OCI-LY3 (cell line): ENCODE data around the gene FIG4.

Experiments
- EZH2phosphoT487 ChIP-seq: fragments of 200-600 bp; shearing (Covaris generic); IDR thresholded peaks from 2 replicates; pipeline ENCODE4 v1.6.1; 2018; ENCODE audit warnings: antibody characterized with exemption, mixed run types, low read depth
- TF ChIP-seq, protein P1 (sequence below): fragments of 200-600, 300-600 bp; sonication (generic); IDR thresholded peaks from 2 replicates; pipeline ENCODE4 v1.5.1; 2014; ENCODE audit warnings: antibody characterized with exemption, low read length, low read depth

DNA sequence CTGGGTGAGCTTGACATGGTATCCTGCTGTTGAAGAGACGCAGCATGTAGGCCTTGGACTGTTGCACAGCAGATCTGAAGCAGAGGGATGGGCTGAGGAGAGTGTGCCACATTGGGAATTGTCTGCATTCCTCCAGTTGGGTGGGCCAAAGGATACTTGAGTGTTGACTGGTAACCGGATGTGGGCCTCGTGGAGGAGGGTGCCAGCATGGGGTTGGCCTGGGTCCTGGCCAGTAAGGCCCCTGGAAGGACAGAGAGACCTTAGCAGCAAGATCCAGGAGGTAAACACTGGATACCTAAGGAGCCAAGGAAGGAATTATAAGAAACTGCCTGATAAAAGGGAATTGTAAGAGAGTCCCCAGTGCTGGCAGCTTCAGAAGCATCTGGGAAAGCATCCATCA lies 76.9 kb downstream of the FIG4 start:
- TF ChIP-seq, protein P1, sequence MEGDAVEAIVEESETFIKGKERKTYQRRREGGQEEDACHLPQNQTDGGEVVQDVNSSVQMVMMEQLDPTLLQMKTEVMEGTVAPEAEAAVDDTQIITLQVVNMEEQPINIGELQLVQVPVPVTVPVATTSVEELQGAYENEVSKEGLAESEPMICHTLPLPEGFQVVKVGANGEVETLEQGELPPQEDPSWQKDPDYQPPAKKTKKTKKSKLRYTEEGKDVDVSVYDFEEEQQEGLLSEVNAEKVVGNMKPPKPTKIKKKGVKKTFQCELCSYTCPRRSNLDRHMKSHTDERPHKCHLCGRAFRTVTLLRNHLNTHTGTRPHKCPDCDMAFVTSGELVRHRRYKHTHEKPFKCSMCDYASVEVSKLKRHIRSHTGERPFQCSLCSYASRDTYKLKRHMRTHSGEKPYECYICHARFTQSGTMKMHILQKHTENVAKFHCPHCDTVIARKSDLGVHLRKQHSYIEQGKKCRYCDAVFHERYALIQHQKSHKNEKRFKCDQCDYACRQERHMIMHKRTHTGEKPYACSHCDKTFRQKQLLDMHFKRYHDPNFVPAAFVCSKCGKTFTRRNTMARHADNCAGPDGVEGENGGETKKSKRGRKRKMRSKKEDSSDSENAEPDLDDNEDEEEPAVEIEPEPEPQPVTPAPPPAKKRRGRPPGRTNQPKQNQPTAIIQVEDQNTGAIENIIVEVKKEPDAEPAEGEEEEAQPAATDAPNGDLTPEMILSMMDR, result no peak
- no peak for TF ChIP-seq EZH2phosphoT487
